H1 (cell line): ENCODE data around the gene EPHA1. TPM values are rescaled to one million over a fixed set of nuclear protein-coding genes. Genes with fewer than 3 reads are reported as not detected.

ENCODE experiments used
- CTCF ChIA-PET: fragments of 300-600 bp; sonication (Branson Sonifier 250); formaldehyde crosslinking; loops from one replicate; lab custom pipeline; 2021; ENCODE audit not compliant: partially characterized antibody; lab: Charles Lee
- POLR2A ChIA-PET: fragments of 300-600 bp; sonication (Branson Sonifier 250); formaldehyde crosslinking; loops from one replicate; lab custom pipeline; 2021; ENCODE audit warnings: inconsistent platforms; ENCODE audit not compliant: partially characterized antibody; lab: Charles Lee
- DNase-seq, 2 experiments: peaks; one replicate each; pipeline versions ENCODE4 v3.0.0 to v3.0.0-alpha.2; 2010 to 2022; ENCODE audit warnings: low spot score in 2 of 2, low read depth in 1 of 2, mixed read lengths in 1 of 2
- FAIRE-seq: peaks from 2 replicates; lab custom pipeline; 2011; peaks lifted over from hg19 to GRCh38; lab: Jason Lieb, UNC
- H2AFZ ChIP-seq: 2 replicates; pipeline ENCODE4 v1.8.1; 2012; ENCODE audit warnings: low read length, inconsistent platforms
- H2AK5ac ChIP-seq: 2 replicates; pipeline ENCODE4 v1.6.1; 2013; ENCODE audit warnings: low read depth, low read length
- H2BK120ac ChIP-seq: replicated peaks from 2 replicates; pipeline ENCODE3; 2013; ENCODE audit warnings: low read depth, low read length, inconsistent platforms
- H2BK12ac ChIP-seq: 2 replicates; pipeline ENCODE4 v1.6.1; 2013; ENCODE audit warnings: low read depth, low read length
- H2BK15ac ChIP-seq: 2 replicates; pipeline ENCODE4 v1.6.1; 2013; ENCODE audit warnings: low read length
- H2BK20ac ChIP-seq: 2 replicates; pipeline ENCODE4 v1.6.1; 2013; ENCODE audit warnings: low read length
- H2BK5ac ChIP-seq: 2 replicates; pipeline ENCODE4 v1.6.1; 2013; ENCODE audit warnings: low read depth, low read length
- H3K14ac ChIP-seq: 2 replicates; pipeline ENCODE4 v1.6.1; 2013; ENCODE audit warnings: inconsistent platforms; ENCODE audit not compliant: insufficient read length
- H3K18ac ChIP-seq: 2 replicates; pipeline ENCODE4 v1.6.1; 2013; ENCODE audit warnings: low read length; ENCODE audit errors: extremely low read depth
- H3K23ac ChIP-seq: 2 replicates; pipeline ENCODE4 v1.6.1; 2013; ENCODE audit warnings: inconsistent platforms; ENCODE audit not compliant: insufficient read length
- H3K23me2 ChIP-seq: 2 replicates; pipeline ENCODE4 v1.6.1; 2013; ENCODE audit warnings: low read depth, low read length
- H3K27ac ChIP-seq: 2 replicates; pipeline ENCODE4 v1.6.1; 2011; ENCODE audit warnings: low read depth, low read length, inconsistent platforms
- H3K27me3 ChIP-seq, 4 experiments: replicated peaks in 1 of 4; 1 replicate in 1 of 4; 2 replicates in 3 of 4; pipeline versions ENCODE4 v1.6.1 to v1.8.1; 2011 to 2013; ENCODE audit warnings: low read length in 3 of 4, mild to moderate bottlenecking in 3 of 4, inconsistent platforms in 2 of 4, mixed read lengths in 2 of 4, moderate library complexity in 1 of 4; ENCODE audit not compliant: control insufficient read depth in 3 of 4, insufficient read depth in 3 of 4; ENCODE audit errors: extremely low read depth in 1 of 4
- H3K36me3 ChIP-seq, 4 experiments: 2 replicates each; pipeline versions ENCODE4 v1.6.1 to v1.8.1; 2011 to 2013; ENCODE audit warnings: mild to moderate bottlenecking in 4 of 4, low read length in 3 of 4, moderate library complexity in 2 of 4, control low read depth in 1 of 4, inconsistent platforms in 1 of 4; ENCODE audit not compliant: insufficient read depth in 4 of 4, control insufficient read depth in 2 of 4
- H3K4ac ChIP-seq: replicated peaks from 2 replicates; pipeline ENCODE3; 2013; ENCODE audit warnings: low read length, low read depth, mixed read lengths, inconsistent platforms; ENCODE audit not compliant: insufficient read length
- H3K4me1 ChIP-seq, 4 experiments: replicated peaks in 1 of 4; 1 replicate in 1 of 4; 2 replicates in 3 of 4; pipeline versions ENCODE4 v1.6.1 to v1.8.1; 2011 to 2013; ENCODE audit warnings: low read length in 3 of 4, inconsistent platforms in 2 of 4, mixed read lengths in 1 of 4; ENCODE audit not compliant: insufficient read depth in 4 of 4, control insufficient read depth in 3 of 4
- H3K4me2 ChIP-seq, 2 experiments: 2 replicates each; pipeline versions ENCODE4 v1.6.1 to v1.8.1; 2011 to 2013; ENCODE audit warnings: low read depth in 2 of 2, low read length in 2 of 2, control low read depth in 1 of 2, inconsistent platforms in 1 of 2, mild to moderate bottlenecking in 1 of 2; ENCODE audit not compliant: insufficient read depth in 1 of 2
- H3K4me3 ChIP-seq, 4 experiments: fragments of 200-600, 300-600 bp in 1 of 4; sonication (generic), shearing (Covaris generic), sonication (Bioruptor Twin) in 1 of 4; 2 replicates each; pipeline versions ENCODE4 v1.5.1 to v1.8.1; 2011 to 2016; ENCODE audit warnings: low read length in 4 of 4, low read depth in 3 of 4, control low read depth in 2 of 4, inconsistent platforms in 2 of 4, mild to moderate bottlenecking in 2 of 4, mixed read lengths in 1 of 4, moderate library complexity in 1 of 4; ENCODE audit not compliant: insufficient read depth in 2 of 4; ENCODE audit errors: extremely low read depth in 1 of 4
- H3K56ac ChIP-seq: replicated peaks from 2 replicates; pipeline ENCODE3; 2013; ENCODE audit warnings: low read depth, mild to moderate bottlenecking, mixed read lengths, low read length, inconsistent platforms; ENCODE audit not compliant: insufficient read length
- H3K79me1 ChIP-seq: 2 replicates; pipeline ENCODE4 v1.6.1; 2013; ENCODE audit warnings: low read depth, low read length, control low read depth
- H3K79me2 ChIP-seq, 2 experiments: 2 replicates each; pipeline versions ENCODE4 v1.6.1 to v1.8.1; 2012 to 2013; ENCODE audit warnings: low read length in 2 of 2, mild to moderate bottlenecking in 2 of 2, inconsistent platforms in 1 of 2; ENCODE audit not compliant: insufficient read depth in 2 of 2, control insufficient read depth in 1 of 2
- H3K9ac ChIP-seq, 4 experiments: replicated peaks in 1 of 4; 1 replicate in 1 of 4; 2 replicates in 3 of 4; pipeline versions ENCODE4 v1.6.1 to v1.8.1; 2011 to 2013; ENCODE audit warnings: low read depth in 3 of 4, low read length in 3 of 4, control low read depth in 2 of 4, mild to moderate bottlenecking in 2 of 4, moderate library complexity in 2 of 4, inconsistent platforms in 1 of 4; ENCODE audit errors: extremely low read depth in 1 of 4
- H3K9me3 ChIP-seq, 2 experiments: 2 replicates each; pipeline versions ENCODE4 v1.6.1 to v1.8.1; 2012 to 2013; ENCODE audit warnings: mild to moderate bottlenecking in 2 of 2, moderate library complexity in 2 of 2, control low read depth in 1 of 2, inconsistent platforms in 1 of 2, low read depth in 1 of 2, low read length in 1 of 2, mixed read lengths in 1 of 2; ENCODE audit not compliant: insufficient read depth in 2 of 2
- H4K20me1 ChIP-seq, 2 experiments: replicated peaks in 1 of 2; 2 replicates each; pipeline versions ENCODE3 to v1.8.1; 2011 to 2013; ENCODE audit warnings: inconsistent platforms in 2 of 2, low read length in 2 of 2, mild to moderate bottlenecking in 1 of 2; ENCODE audit not compliant: insufficient read depth in 2 of 2, control insufficient read depth in 1 of 2
- H4K5ac ChIP-seq: 2 replicates; pipeline ENCODE4 v1.6.1; 2013; ENCODE audit warnings: low read length, low read depth, mixed read lengths, inconsistent platforms; ENCODE audit not compliant: insufficient read length
- H4K8ac ChIP-seq: 2 replicates; pipeline ENCODE4 v1.8.0; 2013; ENCODE audit warnings: mild to moderate bottlenecking, moderate library complexity, low read length, inconsistent platforms; ENCODE audit not compliant: insufficient read depth; ENCODE audit errors: extremely low read depth
- H4K91ac ChIP-seq: replicated peaks from 2 replicates; pipeline ENCODE3; 2013; ENCODE audit warnings: low read length, mixed read lengths, inconsistent platforms; ENCODE audit not compliant: insufficient read length
- SIX5 ChIP-seq: IDR thresholded peaks from 2 replicates; pipeline ENCODE4 v1.6.1; 2011; ENCODE audit warnings: mild to moderate bottlenecking, low read depth, low read length
- WGBS, 2 experiments: shearing (Covaris generic) in 1 of 2; methylation state at CpG; one replicate each; pipeline versions ENCODE4 v1.1.6 to v1.1.7; 2013 to 2015; ENCODE audit warnings: low lambda C conversion rate in 2 of 2, mixed read lengths in 2 of 2, inconsistent platforms in 1 of 2, low coverage in 1 of 2, missing lambda C conversion rate in 1 of 2; ENCODE audit not compliant: insufficient replicate concordance in 2 of 2, insufficient coverage in 1 of 2, insufficient read length in 1 of 2; ENCODE audit errors: extremely low coverage in 1 of 2, missing lambda C conversion rate in 1 of 2; 5-methylcytosine and 5-hydroxymethylcytosine counted together
- polyA plus RNA-seq, 7 experiments: library from polyadenylated mRNA; depleted of rRNA in 3 of 7; stranded (reverse) in 5 of 7; unstranded in 2 of 7; fragments of >200 nt in 5 of 7; fragments of 200-250 nt in 2 of 7; gene quantifications; 1 replicate in 5 of 7; 2 replicates in 1 of 7; 4 replicates in 1 of 7; pipeline versions ENCODE4 v1.2.1 to v1.2.3, GENCODE V29; 2011 to 2013; ENCODE audit warnings: missing spikeins in 2 of 7, mixed read lengths in 2 of 7
- total RNA-seq: library from RNA; stranded (reverse); fragmentation: NEBNext Ultra II Directional; extraction: Animal tissue kit (Norgen Biotek cat#: 25700); gene quantifications from 2 replicates; pipeline ENCODE4 v1.2.1, GENCODE V29; 2021

The EPHA1 gene
- total and polyA plus RNA-seq, 2 of the 8 experiments (the other 6 are each of a cell fraction or from before 2014, with no cell fraction given) = 86.5 to 133 TPM

GRCh38 chr7:143397710-143398530 lies 10.7 kb downstream of the EPHA1 start:
- DNase-seq = no peak
- ChIA-PET CTCF (interaction anchor here (1.1 to 23.5 kb wide), 7 partner anchors 8 to 101 kb away, joined by 3 to 359 read pairs (median 19); partner anchors contain the start of genes EPHA1 and ZYX), POLR2A (interaction anchor here (1.2 to 25.2 kb wide), 4 partner anchors 7 to 21 kb away, joined by 3 to 518 read pairs (median 167); partner anchors contain the start of genes EPHA1 and ZYX)
- no peak overlapping the region for H3K27ac ChIP-seq
- no peak overlapping the region for H3K18ac ChIP-seq
- no peak overlapping the region for H3K4me3 ChIP-seq
- H3K4ac ChIP-seq = no peak overlapping the region
- no peak overlapping the region for H2BK5ac ChIP-seq
- H2BK12ac ChIP-seq = no peak overlapping the region
- no peak overlapping the region for H3K14ac ChIP-seq
- H4K91ac ChIP-seq = no peak overlapping the region
- H4K5ac ChIP-seq = no peak overlapping the region
- no peak overlapping the region for H4K8ac ChIP-seq
- peaks cover 10 to 29% of the 10 kb centered on the region in 2 experiments for H4K20me1 ChIP-seq
- no peak overlapping the region for H3K4me2 ChIP-seq
- H3K4me1 ChIP-seq = no peaks in the 10 kb centered on the region
- FAIRE-seq = no peak
- H3K23me2 ChIP-seq = no peaks in the 10 kb centered on the region
- no peak overlapping the region for H3K56ac ChIP-seq
- H3K23ac ChIP-seq = no peak overlapping the region
- no peak overlapping the region for H2BK20ac ChIP-seq
- peaks cover 54 to 84% (median 82%) of the 10 kb centered on the region in 4 experiments for H3K36me3 ChIP-seq
- H3K9me3 ChIP-seq = no peaks in the 10 kb centered on the region
- no peaks in the 10 kb centered on the region for H3K27me3 ChIP-seq
- peaks cover 5% of the 10 kb centered on the region; the same call in 1 of the 2 replicates for H3K79me1 ChIP-seq
- no peak overlapping the region for H3K9ac ChIP-seq
- no peak overlapping the region for H2AFZ ChIP-seq
- WGBS, 2 experiments = 96% methylated on average over 16 of the region's 16 CpGs; no CpG with 5 or more reads in 1 of the 2 experiments
- H3K79me2 ChIP-seq = peaks cover 0 to 8% of the 10 kb centered on the region in 2 experiments; a peak in 2 of 4 replicates
- no peak overlapping the region for H2BK120ac ChIP-seq
- no peak overlapping the region for H2BK15ac ChIP-seq
- H2AK5ac ChIP-seq = no peak overlapping the region
- TF ChIP-seq SIX5 = no peak
